Activated CD8-positive, alpha-beta memory T cell treated with anti-CD3 and anti-CD28 coated beads, Interleukin-2, amount 50 U/mL, for 24 hours (primary cell): ENCODE results near the gene FBXW2.
A peak's percentile ranks its signal among the peaks of the same experiment; 100 is the strongest.

Experiments used
- DNase-seq: peaks from one replicate; pipeline ENCODE4 v3.0.0-alpha.2; 2020; ENCODE audit errors: extremely low read depth

The FBXW2 gene

DNA sequence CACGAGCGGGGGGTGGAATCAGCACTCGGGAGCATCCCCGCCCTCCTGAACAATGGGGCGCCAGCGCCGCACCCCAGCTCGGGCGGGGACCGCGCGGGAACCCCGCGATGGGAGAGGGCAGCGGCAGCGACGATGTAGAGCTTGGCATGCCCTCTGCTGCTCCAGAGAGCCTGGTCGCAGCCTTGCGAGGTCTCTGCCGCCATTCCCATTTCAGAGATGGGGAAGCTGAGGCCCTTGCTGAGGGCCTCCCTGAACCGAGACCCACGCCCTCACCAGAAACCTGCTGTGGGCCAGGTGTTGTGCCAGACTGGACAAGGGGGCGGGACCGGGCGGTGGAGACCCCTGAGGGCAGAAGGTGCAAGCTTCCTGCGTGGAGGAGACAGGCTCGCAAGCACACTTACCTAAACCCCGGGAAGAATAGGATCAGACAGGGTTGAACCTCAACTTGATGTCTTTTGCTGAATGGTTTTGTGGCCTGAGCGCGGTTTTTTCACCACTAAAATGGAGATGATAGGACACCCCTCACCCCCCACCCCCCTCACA, 78.3 kb downstream of the FBXW2 start:
- DNase-seq, result no peak

DNA sequence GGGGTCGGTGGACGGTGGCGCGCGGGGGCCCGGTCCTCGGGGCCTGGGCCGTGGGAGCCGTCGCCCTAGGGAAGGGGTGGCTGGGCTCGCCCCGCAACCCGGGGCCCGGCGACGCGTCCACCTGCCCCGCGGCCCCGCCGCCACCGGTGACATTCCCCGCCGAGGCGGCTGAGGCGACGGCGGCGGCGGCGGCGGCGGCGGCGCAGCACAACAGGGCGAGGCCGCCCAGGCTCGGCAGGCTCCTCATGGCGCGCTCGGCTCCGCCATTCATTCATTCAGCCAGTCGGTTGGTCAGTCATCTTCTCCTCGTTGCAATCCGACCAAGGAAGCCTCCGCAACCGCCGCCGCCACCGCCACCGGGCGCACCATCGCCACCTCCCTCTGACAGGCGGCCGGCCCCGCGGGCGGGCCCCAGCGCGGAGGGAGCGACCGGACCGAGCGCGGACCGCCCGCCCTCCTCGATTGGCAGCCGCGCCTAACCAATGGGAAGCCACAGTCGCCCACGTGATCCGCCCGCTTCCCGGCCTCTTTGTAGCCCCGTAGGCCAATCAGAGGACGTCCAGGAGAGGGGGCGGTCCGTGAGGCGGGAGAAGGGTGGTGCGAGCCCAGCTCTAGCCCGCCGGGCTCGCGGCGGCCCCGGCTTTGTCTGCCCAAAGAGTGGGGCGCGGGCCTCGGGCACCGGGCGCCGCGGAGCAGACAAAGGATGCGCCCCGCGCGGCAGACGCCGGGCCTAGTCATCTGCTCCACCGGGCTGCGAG, 78.9 kb downstream of the FBXW2 start, which contains the start of gene MEGF9:
Gene MEGF9, minus strand, starts transcription at position 383 of the 758 bp plus-strand sequence. Its CDS starts 112 bp downstream, at position 271.
- peak; percentile 96 for DNase-seq

DNA sequence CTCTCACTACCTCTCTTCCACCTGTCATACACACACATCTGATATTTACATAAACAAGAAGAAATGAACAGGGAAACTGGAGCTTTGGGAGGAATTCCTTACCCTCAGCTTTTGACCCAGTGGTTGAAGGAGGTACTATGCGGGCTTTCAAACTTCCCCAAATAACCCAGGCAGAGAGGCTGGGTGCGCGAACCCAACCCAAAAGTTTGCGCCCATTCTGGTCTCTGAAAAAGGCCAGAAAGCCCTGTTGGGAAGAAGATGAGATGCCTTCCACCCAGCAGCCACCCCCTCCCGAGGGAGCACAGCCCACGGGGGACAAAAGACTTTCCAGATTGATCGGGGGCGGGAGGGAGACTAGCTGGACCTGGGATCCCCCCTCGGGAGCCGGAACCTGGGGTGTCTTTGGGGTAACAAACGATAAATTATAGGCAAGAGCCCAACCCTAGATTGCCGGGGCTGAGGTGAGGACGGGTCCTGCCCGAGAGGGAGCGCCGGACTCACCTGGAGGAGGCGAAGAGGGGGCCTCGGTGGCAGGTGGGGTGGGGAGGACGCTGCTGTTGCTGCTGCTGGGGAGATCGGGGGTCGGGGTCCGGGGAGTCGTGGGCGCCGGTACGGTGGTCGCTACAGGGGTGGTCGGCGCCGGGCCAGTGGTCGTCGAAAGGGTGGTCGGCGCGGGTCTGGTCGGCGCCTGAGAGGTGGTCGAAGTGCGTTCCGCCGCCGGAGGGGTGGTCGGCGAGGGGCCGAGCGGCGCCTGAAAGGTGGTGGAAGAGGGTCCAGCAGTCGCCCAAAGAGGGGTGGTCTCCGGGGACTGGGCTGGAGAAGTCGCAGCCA, 79.7 kb downstream of the FBXW2 start:
- DNase-seq, result no peak

DNA sequence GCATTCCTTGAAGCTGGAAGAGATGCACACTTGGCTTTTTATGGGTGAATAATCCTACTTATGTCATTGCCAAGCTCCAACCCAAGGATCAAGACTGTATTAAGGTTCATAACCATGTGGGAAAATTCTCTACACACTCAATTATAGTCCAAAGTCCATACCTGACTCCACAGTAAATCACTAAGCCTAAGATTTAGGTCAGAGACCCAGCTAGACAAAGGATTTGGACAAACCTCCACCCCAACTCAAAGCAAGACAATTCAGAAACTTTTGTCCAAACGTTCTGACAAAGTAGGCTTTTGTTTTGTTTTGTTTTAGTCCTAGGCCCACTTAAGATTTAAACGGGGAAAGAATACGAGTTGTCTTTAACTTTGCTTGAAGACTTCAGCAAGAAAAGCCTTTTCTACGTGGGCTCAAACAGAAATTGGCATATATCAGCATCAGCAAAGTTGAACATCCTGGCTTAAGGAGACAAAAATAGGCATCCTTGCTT, 80.6 kb downstream of the FBXW2 start:
- no peak for DNase-seq

DNA sequence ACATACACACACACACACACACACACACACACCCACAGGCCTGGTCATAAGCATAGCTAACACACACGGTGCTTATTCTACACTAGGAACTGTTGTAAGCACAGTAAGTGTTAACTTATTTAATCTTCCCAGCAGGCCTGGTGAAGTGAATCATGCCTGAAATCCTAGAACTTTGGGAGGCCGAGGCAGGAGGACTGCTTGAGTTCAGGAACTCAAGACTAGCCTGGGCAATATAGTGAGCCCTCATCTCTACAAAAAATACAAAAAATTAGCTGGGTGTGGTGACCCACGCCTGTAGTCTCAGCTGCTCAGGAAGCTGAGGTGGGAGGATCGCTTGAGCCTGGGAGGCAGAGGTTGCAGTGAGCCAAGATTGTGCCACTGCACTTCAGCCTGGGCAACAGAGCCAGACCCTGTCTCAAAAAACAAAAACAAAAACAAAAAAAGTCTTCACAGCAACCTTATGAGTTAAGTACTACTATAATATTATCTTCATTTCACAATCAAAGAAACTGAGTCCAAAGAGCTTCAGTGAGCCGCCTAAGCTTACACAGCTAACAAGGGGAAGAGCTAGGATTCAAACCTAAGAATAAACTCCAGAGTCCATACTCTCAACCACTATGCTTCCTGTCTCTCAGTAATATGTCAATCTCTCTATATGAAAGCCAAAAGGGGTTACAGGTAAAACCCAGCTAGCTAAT, 81.2 kb downstream of the FBXW2 start:
- DNase-seq, result no peak

DNA sequence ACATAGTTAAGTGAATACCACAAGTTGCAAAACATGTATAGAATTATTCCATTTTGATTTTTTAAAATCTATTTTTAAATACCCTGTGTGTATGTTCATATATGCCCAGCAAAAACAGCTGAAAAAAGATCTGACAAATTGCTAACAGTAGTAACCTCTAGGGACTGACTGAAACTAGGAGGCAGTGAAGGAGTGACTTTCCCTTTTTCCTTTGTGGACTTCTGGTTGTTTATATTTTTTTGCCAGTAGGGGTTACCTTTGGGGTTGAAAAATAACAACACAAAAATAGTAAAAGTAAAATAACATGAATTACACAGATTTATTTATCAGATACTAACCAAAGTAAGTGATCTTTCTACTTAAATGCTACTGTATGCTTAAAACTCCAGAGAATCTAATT, 81.9 kb downstream of the FBXW2 start:
- DNase-seq, result no peak

DNA sequence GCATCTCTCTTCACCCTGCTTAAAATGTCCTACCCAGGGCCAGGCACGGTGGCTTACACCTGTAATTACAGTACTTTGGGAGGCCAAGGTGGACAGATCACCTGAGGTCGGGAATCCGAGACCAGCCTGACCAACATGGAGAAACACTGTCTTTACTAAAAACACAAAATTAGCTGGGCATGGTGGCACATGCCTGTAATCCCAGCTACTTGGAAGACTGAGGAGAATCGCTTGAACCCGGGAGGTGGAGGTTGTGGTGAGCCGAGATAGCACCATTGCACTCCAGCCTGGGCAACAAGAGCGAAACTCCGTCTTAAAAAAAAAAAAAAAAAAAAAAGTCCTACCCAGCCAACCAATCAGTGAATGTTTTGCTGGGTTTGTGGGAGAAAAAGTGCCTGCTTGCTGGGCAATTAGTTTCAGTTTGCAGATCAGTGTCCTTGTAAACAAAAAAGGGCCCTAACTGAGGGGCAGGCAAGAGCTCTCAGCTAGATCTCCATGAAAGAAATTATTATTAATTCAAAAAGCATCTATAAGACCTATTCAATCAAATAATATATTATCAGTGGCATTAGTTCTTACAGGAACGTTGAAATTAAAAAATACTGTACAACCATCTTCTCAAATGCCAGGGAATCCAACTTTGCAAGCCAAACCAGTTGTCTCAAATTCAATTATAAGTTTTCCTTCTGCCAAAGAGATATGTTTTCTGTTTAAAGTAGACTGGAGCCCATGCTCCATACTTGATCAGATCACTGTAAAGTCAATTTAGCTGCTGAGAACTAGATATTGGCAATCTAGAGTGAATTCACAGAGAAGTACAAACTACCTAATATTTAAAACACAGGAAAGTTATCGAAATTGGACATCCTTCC, 82.9 kb downstream of the FBXW2 start:
- DNase-seq, result no peak

DNA sequence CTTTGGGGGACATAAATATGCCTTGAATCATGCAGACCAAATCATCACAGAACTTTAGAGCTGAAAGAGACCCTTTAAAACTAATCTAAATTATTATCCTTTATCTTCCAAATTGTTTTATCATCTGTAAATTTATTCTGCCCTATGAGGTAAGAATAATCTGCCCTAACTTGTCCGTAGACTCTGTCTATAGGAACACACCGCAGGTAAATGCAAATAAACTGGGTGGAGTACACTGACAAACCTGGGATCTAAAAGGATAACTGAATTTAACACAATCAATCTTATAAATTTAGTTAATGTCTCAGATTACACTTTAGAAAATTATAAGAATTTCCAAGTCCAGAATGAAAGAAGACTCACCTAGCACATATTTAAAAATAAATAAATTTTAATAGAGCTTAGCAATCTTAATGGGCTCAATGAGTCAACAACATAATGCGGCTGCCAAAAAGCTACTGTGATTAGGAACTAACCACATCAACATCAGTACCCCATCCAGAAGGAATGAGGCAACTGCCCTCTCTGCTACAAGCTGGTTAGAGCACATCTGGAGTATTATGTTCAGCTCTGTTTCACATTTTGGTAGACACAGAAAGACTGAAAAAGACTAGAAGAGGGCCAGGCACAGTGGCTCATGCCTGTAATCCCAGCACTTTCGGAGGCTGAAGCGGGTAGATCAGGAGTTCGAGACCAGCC, 84.5 kb downstream of the FBXW2 start:
- DNase-seq, result no peak

DNA sequence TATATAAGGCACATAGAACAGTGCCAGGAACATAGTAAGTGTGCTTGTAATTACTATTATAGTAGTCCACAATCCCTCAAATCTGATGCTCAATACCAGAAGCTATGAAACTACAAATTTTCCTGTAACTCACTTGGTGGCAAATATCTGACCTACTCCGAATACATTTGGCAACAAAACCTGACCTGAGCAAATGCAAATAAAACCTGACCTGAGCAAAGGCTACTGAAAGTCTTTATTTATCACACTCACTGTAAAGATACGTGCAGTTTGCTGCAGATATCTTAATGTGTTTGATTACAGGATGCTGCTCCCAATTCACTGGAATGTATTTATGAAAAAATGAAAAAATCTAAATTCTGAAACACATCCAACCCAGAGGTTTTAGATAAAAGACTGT, 86.0 kb downstream of the FBXW2 start:
- no peak for DNase-seq
